IMR-90 (cell line): ENCODE measurements around the gene COL18A1. TPM values are rescaled to one million over a fixed set of nuclear protein-coding genes. Genes with fewer than 3 reads are reported as not detected.
"Not testable (repeated sequence)": the region's sequence is repeated elsewhere in the genome, so short reads cannot be mapped to it uniquely, and the experiment has no call there.

Source experiments
- ATAC-seq: fragments of 200-7000 bp; cut with Tn5 transposase; 2 replicates; pipeline ENCODE4 v1.9.1; 2020; ENCODE audit warnings: low read depth, mild to moderate bottlenecking, moderate library complexity
- BruUV-seq: library from RNA; stranded (reverse); fragments of 400-500 nt; replicated peaks from 2 replicates; lab custom pipeline; 2021; lab: Mats Ljungman, UMichigan
- CTCF ChIA-PET: fragments of 300-600 bp; formaldehyde crosslinking; extraction: SDS; loops from one replicate; lab custom pipeline; 2021; ENCODE audit warnings: antibody characterized with exemption; lab: Yijun Ruan, JAX
- POLR2A ChIA-PET: fragments of 300-600 bp; sonication (Branson Sonifier 250); formaldehyde crosslinking; loops from one replicate; lab custom pipeline; 2022; ENCODE audit warnings: antibody characterized with exemption; ENCODE audit not compliant: unreplicated experiment; lab: Charles Lee
- DNase-seq: peaks from one replicate; pipeline ENCODE4 v3.0.0; 2013
- H2AFZ ChIP-seq: replicated peaks from 2 replicates; pipeline ENCODE3; 2013; ENCODE audit warnings: low read length, mild to moderate bottlenecking; ENCODE audit not compliant: poor library complexity
- H2AK5ac ChIP-seq: 2 replicates; pipeline ENCODE4 v1.6.1; 2013; ENCODE audit warnings: low read depth, low read length, inconsistent platforms
- H2AK9ac ChIP-seq: replicated peaks from 2 replicates; pipeline ENCODE3; 2013; ENCODE audit warnings: mild to moderate bottlenecking, low read depth, low read length, moderate library complexity; ENCODE audit not compliant: poor library complexity
- H2BK120ac ChIP-seq: 2 replicates; pipeline ENCODE4 v1.6.1; 2013; ENCODE audit warnings: low read depth, low read length, inconsistent platforms
- H2BK15ac ChIP-seq: 3 replicates; pipeline ENCODE4 v1.6.1; 2013; ENCODE audit warnings: low read depth, low read length, inconsistent platforms
- H2BK20ac ChIP-seq: 2 replicates; pipeline ENCODE4 v1.6.1; 2013; ENCODE audit warnings: low read depth, mild to moderate bottlenecking, inconsistent platforms, low read length, moderate library complexity
- H2BK5ac ChIP-seq: 2 replicates; pipeline ENCODE4 v1.6.1; 2013; ENCODE audit warnings: mild to moderate bottlenecking, low read depth, low read length, inconsistent platforms; ENCODE audit not compliant: poor library complexity, severe bottlenecking
- H3K14ac ChIP-seq: replicated peaks from 2 replicates; pipeline ENCODE4 v1.6.1; 2013; ENCODE audit warnings: low read depth, low read length, inconsistent platforms
- H3K18ac ChIP-seq: 2 replicates; pipeline ENCODE4 v1.6.1; 2013; ENCODE audit warnings: low read depth, low read length, control low read depth
- H3K23ac ChIP-seq: 2 replicates; pipeline ENCODE4 v1.6.1; 2013; ENCODE audit warnings: low read depth, low read length, inconsistent platforms
- H3K27ac ChIP-seq: 2 replicates; pipeline ENCODE4 v1.5.1; 2013; ENCODE audit warnings: mild to moderate bottlenecking, control low read depth, low read length; ENCODE audit not compliant: insufficient read depth
- H3K27me3 ChIP-seq: 2 replicates; pipeline ENCODE4 v1.6.1; 2013; ENCODE audit warnings: low read length; ENCODE audit not compliant: control insufficient read depth, insufficient read depth
- H3K36me3 ChIP-seq: 2 replicates; pipeline ENCODE4 v1.6.1; 2013; ENCODE audit warnings: low read length, mixed read lengths; ENCODE audit not compliant: control insufficient read depth, insufficient read depth
- H3K4ac ChIP-seq: 2 replicates; pipeline ENCODE4 v1.6.1; 2013; ENCODE audit warnings: low read depth, low read length, inconsistent platforms
- H3K4me1 ChIP-seq: 2 replicates; pipeline ENCODE4 v1.6.1; 2013; ENCODE audit warnings: low read length, mixed read lengths; ENCODE audit not compliant: control insufficient read depth, insufficient read depth
- H3K4me2 ChIP-seq: 2 replicates; pipeline ENCODE4 v1.6.1; 2013; ENCODE audit warnings: low read depth, mild to moderate bottlenecking, control low read depth, low read length, moderate library complexity
- H3K4me3 ChIP-seq: 2 replicates; pipeline ENCODE4 v1.5.1; 2013; ENCODE audit warnings: low read depth, mild to moderate bottlenecking, control low read depth, low read length, moderate library complexity; ENCODE audit not compliant: insufficient read depth
- H3K56ac ChIP-seq: 2 replicates; pipeline ENCODE4 v1.6.1; 2013; ENCODE audit warnings: low read length, inconsistent platforms; ENCODE audit not compliant: insufficient read depth; ENCODE audit errors: extremely low read depth
- H3K79me1 ChIP-seq, 2 experiments: 2 replicates each; pipeline ENCODE4 v1.6.1; 2013; ENCODE audit warnings: low read length in 2 of 2, inconsistent platforms in 1 of 2, low read depth in 1 of 2
- H3K9ac ChIP-seq: 2 replicates; pipeline ENCODE4 v1.6.1; 2013; ENCODE audit warnings: low read depth, low read length, control low read depth
- H3K9me1 ChIP-seq: 2 replicates; pipeline ENCODE4 v1.6.1; 2013; ENCODE audit warnings: low read length, inconsistent platforms; ENCODE audit not compliant: insufficient read depth
- H3K9me3 ChIP-seq: 2 replicates; pipeline ENCODE4 v1.6.1; 2013; ENCODE audit warnings: low read length; ENCODE audit not compliant: control insufficient read depth, insufficient read depth
- H4K20me1 ChIP-seq: 2 replicates; pipeline ENCODE4 v1.6.1; 2013; ENCODE audit warnings: low read length, inconsistent platforms; ENCODE audit not compliant: insufficient read depth
- H4K5ac ChIP-seq: 2 replicates; pipeline ENCODE4 v1.6.1; 2013; ENCODE audit warnings: mild to moderate bottlenecking, low read depth, low read length, control low read depth
- H4K8ac ChIP-seq, 2 experiments: 2 replicates each; pipeline ENCODE4 v1.6.1; 2013; ENCODE audit warnings: low read depth in 2 of 2, low read length in 2 of 2, control low read depth in 1 of 2, inconsistent platforms in 1 of 2
- H4K91ac ChIP-seq: 2 replicates; pipeline ENCODE4 v1.6.1; 2013; ENCODE audit warnings: low read depth, low read length, inconsistent platforms; ENCODE audit not compliant: insufficient read depth
- WGBS, 2 experiments: methylation state at CpG; one replicate each; pipeline versions ENCODE4 v1.1.5 to v1.1.7; 2013; ENCODE audit warnings: missing lambda C conversion rate in 2 of 2; ENCODE audit not compliant: insufficient read length in 1 of 2; ENCODE audit errors: extremely low coverage in 2 of 2; 5-methylcytosine and 5-hydroxymethylcytosine counted together
- dilution Hi-C: fragments of 300-500 bp; cut with HindIII; formaldehyde crosslinking; loops from one replicate; pipeline ENCODE4 v1.14.3; 2018; ENCODE audit warnings: low sequenced_read_pairs; ENCODE audit not compliant: unreplicated experiment
- in situ Hi-C: fragments of 300-500 bp; cut with MboI; formaldehyde crosslinking; loops from 3 replicates; pipeline ENCODE4 v1.14.3; 2019; ENCODE audit warnings: low sequenced_read_pairs, inconsistent platforms, mixed read lengths
- intact Hi-C: fragments of 100-400 bp; cut with micrococcal nuclease; formaldehyde crosslinking; loops from 2 replicates; pipeline ENCODE4 v1.10.0; 2022
- polyA plus RNA-seq, 3 experiments: library from polyadenylated mRNA; depleted of rRNA; stranded (reverse); fragments of >200 nt; gene quantifications; 2 replicates each; pipeline ENCODE4 v1.2.3, GENCODE V29; 2012; ENCODE audit warnings: low replicate concordance in 1 of 3
- total RNA-seq: library from RNA; depleted of rRNA; stranded (reverse); fragments of >200 nt; gene quantifications from 2 replicates; pipeline ENCODE4 v1.2.3, GENCODE V29; 2012

COL18A1 gene
- total and polyA plus RNA-seq, 2 of the 4 experiments (the other 2 are of a cell fraction) = 4.3 to 46.7 TPM

GRCh38 chr21:45527151-45527999, 122.4 kb downstream of the COL18A1 start:
- H3K56ac ChIP-seq, H3K9me1 ChIP-seq, H3K4me2 ChIP-seq, H3K14ac ChIP-seq, H3K9ac ChIP-seq, H2AK5ac ChIP-seq, H3K18ac ChIP-seq, H3K27ac ChIP-seq, H3K4ac ChIP-seq, POLR2A ChIA-PET, BruUV-seq, H4K8ac ChIP-seq, H2BK15ac ChIP-seq, H3K4me1 ChIP-seq, H4K20me1 ChIP-seq, H2BK20ac ChIP-seq, in situ Hi-C loops, H3K4me3 ChIP-seq, H4K5ac ChIP-seq, CTCF ChIA-PET, H2BK120ac ChIP-seq, dilution Hi-C loops, H4K91ac ChIP-seq, H3K79me1 ChIP-seq, H3K23ac ChIP-seq, DNase-seq, H2AK9ac ChIP-seq, H2AFZ ChIP-seq, H3K9me3 ChIP-seq, ATAC-seq, H3K27me3 ChIP-seq, H2BK5ac ChIP-seq, intact Hi-C loops: not testable (repeated sequence)
- WGBS, 2 experiments = 92% methylated on average over 8 of the region's 19 CpGs; no CpG with 5 or more reads in 1 of the 2 experiments
- H3K36me3 ChIP-seq = peaks cover 23% of the 10 kb centered on the region
